Chondrocyte (in vitro differentiated cells): ENCODE results near the gene SLC30A7. TPM values are rescaled to one million over a fixed set of nuclear protein-coding genes. Genes with fewer than 3 reads are reported as not detected.
"Not testable (repeated sequence)": the region's sequence is repeated elsewhere in the genome, so short reads cannot be mapped to it uniquely, and the experiment has no call there.

ENCODE experiments used
- DNase-seq: peaks from one replicate; pipeline ENCODE4 v3.0.0; 2021; ENCODE audit warnings: mixed read lengths, low spot score
- H3K27ac Mint-ChIP-seq: one replicate; pipeline ENCODE4 v1.8.0; 2021; ENCODE audit warnings: mild to moderate bottlenecking, moderate library complexity, mixed read lengths; ENCODE audit not compliant: unreplicated experiment
- H3K27me3 Mint-ChIP-seq: 2 replicates; pipeline ENCODE4 v1.8.0; 2021; ENCODE audit warnings: low read depth, mixed read lengths
- H3K36me3 Mint-ChIP-seq: 2 replicates; pipeline ENCODE4 v1.8.0; 2021; ENCODE audit warnings: low read depth, mixed read lengths
- H3K4me1 Mint-ChIP-seq: 2 replicates; pipeline ENCODE4 v1.8.0; 2021; ENCODE audit warnings: low read depth, mild to moderate bottlenecking, mixed read lengths
- H3K4me3 Mint-ChIP-seq: one replicate; pipeline ENCODE4 v1.8.0; 2021; ENCODE audit warnings: mild to moderate bottlenecking, moderate library complexity, mixed read lengths; ENCODE audit not compliant: unreplicated experiment
- H3K9me3 Mint-ChIP-seq: 2 replicates; pipeline ENCODE4 v1.8.0; 2021; ENCODE audit warnings: low read depth, mixed read lengths
- total RNA-seq: library from RNA; stranded (reverse); gene quantifications from 3 replicates; pipeline ENCODE4 v1.2.1, GENCODE V29; 2021
- TF ChIP-seq, protein P1 (sequence below): fragments of 200-600 bp; sonication (generic); IDR thresholded peaks from 2 replicates; pipeline ENCODE4 v1.5.0; 2021; ENCODE audit warnings: antibody characterized with exemption, mild to moderate bottlenecking, moderate library complexity

The SLC30A7 gene
- total RNA-seq, 1 donor from 2014 or later, result 46.1 TPM

GRCh38 chr1:100948721-100949405, 53.0 kb downstream of the SLC30A7 start:
- peaks cover 27% of the 10 kb centered on the region for H3K36me3 Mint-ChIP-seq
- not testable (repeated sequence) for DNase-seq, H3K4me3 Mint-ChIP-seq, H3K27ac Mint-ChIP-seq, H3K27me3 Mint-ChIP-seq
- peaks cover 13% of the 10 kb centered on the region for H3K9me3 Mint-ChIP-seq
- peaks cover 23% of the 10 kb centered on the region for H3K4me1 Mint-ChIP-seq

- not testable (repeated sequence) for DNase-seq, H3K27me3 Mint-ChIP-seq, H3K27ac Mint-ChIP-seq, H3K4me3 Mint-ChIP-seq
- Mint-ChIP-seq H3K36me3 (peaks cover 27% of the 10 kb centered on the region), H3K9me3 (peaks cover 13% of the 10 kb centered on the region), H3K4me1 (peaks cover 23% of the 10 kb centered on the region)
Measured at GRCh38 chr1:100949515-100950158, 53.7 kb downstream of the SLC30A7 start.

DNA sequence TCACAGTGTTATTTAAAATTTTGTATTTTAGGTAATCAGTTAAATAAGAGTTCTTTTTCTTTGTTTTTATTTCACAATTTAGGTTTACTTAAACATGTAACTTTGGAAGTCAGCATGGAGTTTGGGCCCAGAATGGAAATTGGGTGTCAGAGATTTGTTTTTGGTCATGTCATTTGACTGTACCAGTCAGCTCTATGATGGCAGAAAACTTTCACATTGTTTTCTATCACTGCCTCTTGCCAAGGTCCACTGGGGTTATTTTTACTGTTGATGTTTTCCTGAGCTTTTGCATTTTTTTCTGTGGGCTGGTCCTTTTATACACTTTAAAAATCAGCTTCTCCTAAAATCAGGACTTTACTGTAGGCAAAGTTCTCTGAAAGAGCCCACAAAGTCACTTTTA, 54.4 kb downstream of the SLC30A7 start:
- H3K27me3 Mint-ChIP-seq, result no peaks in the 10 kb centered on the region
- TF ChIP-seq, protein P1, sequence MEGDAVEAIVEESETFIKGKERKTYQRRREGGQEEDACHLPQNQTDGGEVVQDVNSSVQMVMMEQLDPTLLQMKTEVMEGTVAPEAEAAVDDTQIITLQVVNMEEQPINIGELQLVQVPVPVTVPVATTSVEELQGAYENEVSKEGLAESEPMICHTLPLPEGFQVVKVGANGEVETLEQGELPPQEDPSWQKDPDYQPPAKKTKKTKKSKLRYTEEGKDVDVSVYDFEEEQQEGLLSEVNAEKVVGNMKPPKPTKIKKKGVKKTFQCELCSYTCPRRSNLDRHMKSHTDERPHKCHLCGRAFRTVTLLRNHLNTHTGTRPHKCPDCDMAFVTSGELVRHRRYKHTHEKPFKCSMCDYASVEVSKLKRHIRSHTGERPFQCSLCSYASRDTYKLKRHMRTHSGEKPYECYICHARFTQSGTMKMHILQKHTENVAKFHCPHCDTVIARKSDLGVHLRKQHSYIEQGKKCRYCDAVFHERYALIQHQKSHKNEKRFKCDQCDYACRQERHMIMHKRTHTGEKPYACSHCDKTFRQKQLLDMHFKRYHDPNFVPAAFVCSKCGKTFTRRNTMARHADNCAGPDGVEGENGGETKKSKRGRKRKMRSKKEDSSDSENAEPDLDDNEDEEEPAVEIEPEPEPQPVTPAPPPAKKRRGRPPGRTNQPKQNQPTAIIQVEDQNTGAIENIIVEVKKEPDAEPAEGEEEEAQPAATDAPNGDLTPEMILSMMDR, result no peak
- no peak for DNase-seq
- no peak overlapping the region for H3K27ac Mint-ChIP-seq
- peaks cover 24% of the 10 kb centered on the region for H3K4me1 Mint-ChIP-seq
- H3K9me3 Mint-ChIP-seq, result peaks cover 13% of the 10 kb centered on the region
- H3K36me3 Mint-ChIP-seq, result peaks cover 25% of the 10 kb centered on the region
- H3K4me3 Mint-ChIP-seq, result no peak overlapping the region

GRCh38 chr1:100950781-100951180, 54.9 kb downstream of the SLC30A7 start:
- Mint-ChIP-seq H3K27me3 (no peaks in the 10 kb centered on the region), H3K27ac (peak overlapping the region; percentile 68), H3K4me3 (no peak overlapping the region), H3K4me1 (peaks cover 26% of the 10 kb centered on the region), H3K9me3 (peaks cover 13% of the 10 kb centered on the region), H3K36me3 (peaks cover 25% of the 10 kb centered on the region)
- TF ChIP-seq, protein P1, result no peak
- DNase-seq, result no peak

DNA sequence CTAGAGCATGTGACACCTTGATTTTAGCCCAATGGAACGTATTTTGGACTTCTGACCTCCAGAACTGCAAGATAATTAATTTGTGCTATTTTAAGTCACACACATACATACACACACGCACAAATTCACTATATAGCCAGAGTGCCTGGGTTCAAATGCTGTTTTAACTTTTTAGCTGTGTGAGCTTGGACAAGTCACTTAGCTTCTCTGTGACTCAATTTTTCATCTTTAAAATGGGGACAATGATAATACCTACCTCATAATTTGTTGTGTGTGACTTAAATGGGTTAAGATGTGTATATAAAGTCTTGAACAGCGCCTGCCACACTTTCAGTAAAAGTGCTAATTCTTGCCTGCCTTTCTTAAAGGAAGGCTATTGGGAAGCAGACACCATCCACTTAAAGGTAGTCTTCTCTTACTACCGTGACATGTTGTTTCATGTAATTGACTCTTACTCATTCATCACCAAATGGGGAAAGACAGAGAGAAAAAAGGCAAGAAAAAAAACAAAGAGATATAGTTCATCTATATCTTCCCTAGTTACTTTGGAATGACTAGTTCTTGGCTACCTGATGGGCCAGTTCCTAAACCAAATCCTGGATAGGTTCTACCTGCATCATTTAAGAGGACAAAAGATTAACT, 56.3 kb downstream of the SLC30A7 start:
- no peaks in the 10 kb centered on the region for H3K27me3 Mint-ChIP-seq
- no peak overlapping the region for H3K4me3 Mint-ChIP-seq
- TF ChIP-seq, protein P1, result no peak
- H3K36me3 Mint-ChIP-seq, result peaks cover 20% of the 10 kb centered on the region
- peaks cover 10% of the 10 kb centered on the region for H3K9me3 Mint-ChIP-seq
- peaks cover 23% of the 10 kb centered on the region for H3K4me1 Mint-ChIP-seq
- DNase-seq, result no peak
- H3K27ac Mint-ChIP-seq, result no peak overlapping the region

- not testable (repeated sequence) for H3K27ac Mint-ChIP-seq, DNase-seq, H3K9me3 Mint-ChIP-seq, H3K27me3 Mint-ChIP-seq, H3K4me3 Mint-ChIP-seq
- peaks cover 21% of the 10 kb centered on the region for H3K4me1 Mint-ChIP-seq
- peaks cover 15% of the 10 kb centered on the region for H3K36me3 Mint-ChIP-seq
Measured at GRCh38 chr1:100952970-100953369, 57.1 kb downstream of the SLC30A7 start.
